ENCODE data around the gene OR10T2. TPM values are rescaled to one million over a fixed set of nuclear protein-coding genes. Genes with fewer than 3 reads are reported as not detected.

The OR10T2 gene
- total and polyA plus RNA-seq, 2 of the 4 experiments (the other 2 are of a cell fraction): not detected

- in situ Hi-C loops (cut with MboI; ENCODE audit: low sequenced_read_pairs): no loop called here
- Histone ChIP-seq H2BK15ac (ENCODE audit: low read depth, low read length) (no peak overlapping the region), H4K5ac (ENCODE audit: low read depth, low read length) (no peak overlapping the region), H2BK20ac (ENCODE audit: low read depth, low read length) (no peak overlapping the region), H3K14ac (replicated peaks; ENCODE audit: low read depth, low read length) (no peak overlapping the region), H2BK120ac (ENCODE audit: low read depth, low read length) (no peak overlapping the region), H4K20me1 (ENCODE audit: insufficient read depth, low read length) (no peaks in the 10 kb centered on the region), H2BK5ac (ENCODE audit: low read depth, low read length, poor library complexity, severe bottlenecking) (no peak overlapping the region), H3K9ac (ENCODE audit: low read depth, low read length) (no peak overlapping the region), H3K9me1 (ENCODE audit: insufficient read depth, low read length) (no peaks in the 10 kb centered on the region), H3K4me1 (ENCODE audit: control insufficient read depth, insufficient read depth, low read length) (no peaks in the 10 kb centered on the region), H4K91ac (ENCODE audit: insufficient read depth, low read depth, low read length) (no peak overlapping the region), H3K4me2 (ENCODE audit: low read depth, low read length) (no peak overlapping the region), H3K4me3 (ENCODE audit: insufficient read depth, low read depth, low read length) (no peak overlapping the region), H3K4ac (ENCODE audit: low read depth, low read length) (no peak overlapping the region), H2AK5ac (ENCODE audit: low read depth, low read length) (no peak overlapping the region), H3K27ac (ENCODE audit: insufficient read depth, low read length) (no peak overlapping the region), H3K9me3 (ENCODE audit: control insufficient read depth, insufficient read depth, low read length) (no peaks in the 10 kb centered on the region), H3K18ac (ENCODE audit: low read depth, low read length) (no peak overlapping the region), H2AFZ (replicated peaks; ENCODE audit: low read length, poor library complexity) (no peak overlapping the region), H3K79me1 (ENCODE audit: low read depth in 1 of 2, low read length in 2 of 2) (no peaks in the 10 kb centered on the region), H3K56ac (ENCODE audit: extremely low read depth, insufficient read depth, low read length) (no peak overlapping the region), H3K23ac (ENCODE audit: low read depth, low read length) (no peak overlapping the region), H2AK9ac (replicated peaks; ENCODE audit: low read depth, low read length, poor library complexity) (no peak overlapping the region), H3K36me3 (ENCODE audit: control insufficient read depth, insufficient read depth, low read length) (no peaks in the 10 kb centered on the region), H3K27me3 (ENCODE audit: control insufficient read depth, insufficient read depth, low read length) (no peaks in the 10 kb centered on the region), H4K8ac (ENCODE audit: low read depth in 2 of 2, low read length in 2 of 2) (no peak overlapping the region)
- BruUV-seq (replicated peaks): no TSS peak
- ChIA-PET POLR2A (ENCODE audit: unreplicated experiment) (no interaction called here), CTCF (no interaction called here)
- ATAC-seq (ENCODE audit: low read depth) (no peak), DNase-seq (no peak)
- TF ChIP-seq BHLHE40 (IDR thresholded peaks at IDR 0.05; ENCODE audit: low read depth, low read length) (no peak), CHD1 (IDR thresholded peaks at IDR 0.05; ENCODE audit: low read depth, low read length) (no peak), ELK1 (IDR thresholded peaks at IDR 0.05; ENCODE audit: borderline replicate concordance, low read depth, low read length) (no peak), SMC3 (IDR thresholded peaks at IDR 0.05; ENCODE audit: low read depth, low read length) (no peak), NFE2L2 (IDR thresholded peaks at IDR 0.05; ENCODE audit: low read depth, low read length) (no peak), USF2 (IDR thresholded peaks at IDR 0.05; ENCODE audit: low read depth, low read length) (no peak), CEBPB (IDR thresholded peaks at IDR 0.05; ENCODE audit: low read depth, low read length) (no peak), RCOR1 (IDR thresholded peaks at IDR 0.05; ENCODE audit: insufficient replicate concordance, low read length) (no peak), FOS (IDR thresholded peaks at IDR 0.05; ENCODE audit: low read depth, low read length) (no peak), MAFK (IDR thresholded peaks at IDR 0.05; ENCODE audit: low read depth, low read length) (no peak), POLR2A (IDR thresholded peaks at IDR 0.05; ENCODE audit: low read depth, low read length) (no peak), RAD21 (IDR thresholded peaks at IDR 0.05; ENCODE audit: low read length) (no peak)
- intact Hi-C loops (cut with micrococcal nuclease): no loop called here
- dilution Hi-C loops (cut with HindIII; ENCODE audit: low sequenced_read_pairs, unreplicated experiment): no loop called here
- WGBS, 2 experiments (ENCODE audit: extremely low coverage in 2 of 2, insufficient read length in 1 of 2): no CpG with 5 or more reads among the region's 3 CpGs
Observed at GRCh38 chr1:158400871-158401270, 1.6 kb upstream of the OR10T2 start.

Measured in IMR-90 (cell line).